DMS53 treated with DMSO at 0.1 percent for 48 hours (cell line): ENCODE data around the gene SH3BP5.

Source experiments
- DNase-seq: peaks from one replicate; lab custom pipeline; 2025; ENCODE audit not compliant: unreplicated experiment; lab: John Stamatoyannopoulos, UW

SH3BP5 gene

GRCh38 chr3:15207836-15208504 is 124.4 kb downstream of the SH3BP5 start:
- DNase-seq: no peak

GRCh38 chr3:15206662-15207576 is 125.5 kb downstream of the SH3BP5 start:
- DNase-seq: no peak

GRCh38 chr3:15205934-15206661 is 126.3 kb downstream of the SH3BP5 start, which contains the start of gene CAPN7:
Gene CAPN7, plus strand, starts transcription at chr3:15206246. Its CDS starts 250 bp downstream, at chr3:15206496.
- DNase-seq: no peak

- DNase-seq: no peak
These were observed 126.9 kb downstream of the SH3BP5 start for GRCh38 chr3:15205482-15205933.
